Activated CD4-positive, alpha-beta T cell treated with anti-CD3 and anti-CD28 coated beads, Interleukin-2, amount 50 U/mL, for 16 hours (primary cell): Measurements from ENCODE around the gene NNAT.
"Not testable (repeated sequence)": the region's sequence is repeated elsewhere in the genome, so short reads cannot be mapped to it uniquely, and the experiment has no call there.

Source experiments
- DNase-seq: peaks from one replicate; pipeline ENCODE4 v3.0.0-alpha.2; 2020

NNAT gene

GRCh38 chr20:37524859-37525708 lies 4.0 kb downstream of the NNAT start:
- peak; percentile 60 for DNase-seq

GRCh38 chr20:37525810-37526209 lies 4.8 kb downstream of the NNAT start:
- DNase-seq, result no peak

- DNase-seq, result no peak
Measured at GRCh38 chr20:37526238-37526838, 5.3 kb downstream of the NNAT start.

- no peak for DNase-seq
Measured at GRCh38 chr20:37526839-37527637, 6.0 kb downstream of the NNAT start.

- peak; percentile 89 for DNase-seq
Measured at GRCh38 chr20:37527638-37528445, 6.8 kb downstream of the NNAT start, which contains the start of gene BLCAP. BLCAP (minus strand) TSS chr20:37527876; CDS start chr20:37519174, 8,702 bp downstream.

GRCh38 chr20:37528446-37529213 lies 7.6 kb downstream of the NNAT start:
- DNase-seq, result no peak

GRCh38 chr20:37529214-37529967 lies 8.3 kb downstream of the NNAT start:
- no peak for DNase-seq

- DNase-seq, result no peak
Measured at GRCh38 chr20:37529968-37530600, 9.0 kb downstream of the NNAT start.

- DNase-seq, result no peak
Measured at GRCh38 chr20:37530696-37531095, 9.6 kb downstream of the NNAT start.

GRCh38 chr20:37531856-37532255 lies 10.8 kb downstream of the NNAT start:
- no peak for DNase-seq

- DNase-seq, result no peak
Measured at GRCh38 chr20:37533154-37533715, 12.2 kb downstream of the NNAT start.

- DNase-seq, result peak; percentile 67
Measured at GRCh38 chr20:37534401-37535157, 13.5 kb downstream of the NNAT start.

- no peak for DNase-seq
Measured at GRCh38 chr20:37535443-37536132, 14.5 kb downstream of the NNAT start.

- DNase-seq, result no peak
Measured at GRCh38 chr20:37537505-37537904, 16.5 kb downstream of the NNAT start.

GRCh38 chr20:37538003-37538402 lies 17.0 kb downstream of the NNAT start:
- DNase-seq, result no peak

- no peak for DNase-seq
Measured at GRCh38 chr20:37539424-37539823, 18.4 kb downstream of the NNAT start.

GRCh38 chr20:37540001-37540400 lies 19.0 kb downstream of the NNAT start:
- DNase-seq, result no peak

GRCh38 chr20:37540838-37541237 lies 19.8 kb downstream of the NNAT start:
- DNase-seq, result not testable (repeated sequence)

- no peak for DNase-seq
Measured at GRCh38 chr20:37541326-37541725, 20.3 kb downstream of the NNAT start.
